Esophagus muscularis mucosa (tissue), 4 donors: ENCODE data around the gene MLC1.

Experiments
- CTCF ChIP-seq, 3 experiments: fragments of 200-600 bp in 2 of 3; fragments of 450-650 bp in 1 of 3; sonication (generic) in 2 of 3; IDR thresholded peaks; one replicate each; pipeline ENCODE4 v1.5.1; 2017 to 2019; ENCODE audit warnings: antibody characterized with exemption in 3 of 3, mild to moderate bottlenecking in 2 of 3, moderate library complexity in 1 of 3
- EP300 ChIP-seq: sonication (generic); formaldehyde crosslinking; IDR thresholded peaks from one replicate; pipeline ENCODE4 v1.6.1; 2017; ENCODE audit warnings: antibody characterized with exemption
- POLR2A ChIP-seq: fragments of 450-650 bp; IDR thresholded peaks from one replicate; pipeline ENCODE4 v1.6.1; 2017; ENCODE audit warnings: antibody characterized with exemption, moderate library complexity, mild to moderate bottlenecking, low read depth
- POLR2AphosphoS5 ChIP-seq, 2 donors: sonication (generic); formaldehyde crosslinking; IDR thresholded peaks; one replicate each; pipeline ENCODE4 v1.6.1; 2017; ENCODE audit warnings: antibody characterized with exemption in 2 of 2

- no peak for TF ChIP-seq CTCF (IDR thresholded peaks at IDR 0.05)
- no peak for TF ChIP-seq POLR2AphosphoS5 (IDR thresholded peaks at IDR 0.05)
- TF ChIP-seq POLR2A: no peak
- no peak for TF ChIP-seq EP300
These were observed 75.2 kb downstream of the MLC1 start for GRCh38 chr22:50009765-50010675.
